PC-3 (cell line): ENCODE results near the gene UBASH3B. TPM values are rescaled to one million over a fixed set of nuclear protein-coding genes. Genes with fewer than 3 reads are reported as not detected.

ENCODE experiments used
- ATAC-seq: fragments of 200-7000 bp; cut with Tn5 transposase; 2 replicates; pipeline ENCODE4 v1.9.1; 2020; ENCODE audit warnings: mild to moderate bottlenecking, moderate library complexity
- BruUV-seq: library from RNA; stranded (reverse); fragments of 400-500 nt; replicated peaks from 2 replicates; lab custom pipeline; 2021; lab: Mats Ljungman, UMichigan
- CTCF ChIA-PET: fragments of 300-600 bp; sonication (Branson Sonifier 250); formaldehyde crosslinking; loops from one replicate; lab custom pipeline; 2022; ENCODE audit warnings: antibody characterized with exemption; lab: Charles Lee
- POLR2A ChIA-PET: fragments of 300-600 bp; sonication (Branson Sonifier 250); formaldehyde crosslinking; loops from one replicate; lab custom pipeline; 2022; ENCODE audit warnings: antibody characterized with exemption; ENCODE audit not compliant: unreplicated experiment; lab: Charles Lee
- DNase-seq: peaks from one replicate; pipeline ENCODE4 v3.0.0-alpha.2; 2015
- H2AFZ ChIP-seq: fragments of 300-600 bp; sonication (generic); 2 replicates; pipeline ENCODE4 v1.6.0; 2016; ENCODE audit warnings: antibody characterized with exemption, low read length
- H3F3A ChIP-seq: fragments of 300-600 bp; sonication (generic); one replicate; pipeline ENCODE4 v1.6.0; 2017; ENCODE audit warnings: antibody characterized with exemption, low read length, control low read depth, mild to moderate bottlenecking; ENCODE audit not compliant: unreplicated experiment
- H3K27ac ChIP-seq: fragments of 300-600 bp; sonication (generic); 2 replicates; pipeline ENCODE4 v1.5.1; 2016; ENCODE audit warnings: mild to moderate bottlenecking, low read length
- H3K27me3 ChIP-seq: fragments of 300-600 bp; sonication (generic); 2 replicates; pipeline ENCODE4 v1.6.1; 2016; ENCODE audit warnings: low read length, mixed read lengths
- H3K36me3 ChIP-seq: fragments of 300-600 bp; sonication (generic); 2 replicates; pipeline ENCODE4 v1.6.1; 2016; ENCODE audit warnings: low read depth, mixed run types, low read length, mixed read lengths
- H3K4me1 ChIP-seq: fragments of 300-600 bp; sonication (generic); 2 replicates; pipeline ENCODE4 v1.5.1; 2016; ENCODE audit warnings: low read length; ENCODE audit not compliant: insufficient read depth
- H3K4me2 ChIP-seq: fragments of 300-600 bp; sonication (generic); 2 replicates; pipeline ENCODE4 v1.6.0; 2016; ENCODE audit warnings: low read length
- H3K4me3 ChIP-seq: fragments of 300-600 bp; sonication (generic); 2 replicates; pipeline ENCODE4 v1.5.1; 2016; ENCODE audit warnings: mild to moderate bottlenecking, low read length, mixed read lengths
- H3K79me2 ChIP-seq: fragments of 300-600 bp; sonication (generic); 2 replicates; pipeline ENCODE4 v1.6.1; 2017; ENCODE audit warnings: low read length, mixed read lengths
- H3K9ac ChIP-seq: fragments of 300-600 bp; sonication (generic); 2 replicates; pipeline ENCODE4 v1.6.0; 2016; ENCODE audit warnings: mild to moderate bottlenecking, low read length
- H3K9me2 ChIP-seq: fragments of 300-600 bp; sonication (generic); replicated peaks from 2 replicates; pipeline ENCODE4 v1.6.1; 2016; ENCODE audit warnings: mixed run types, low read length, mixed read lengths
- H3K9me3 ChIP-seq: fragments of 300-600 bp; sonication (generic); 2 replicates; pipeline ENCODE4 v1.6.1; 2016; ENCODE audit warnings: low read length, mixed read lengths
- H4K20me1 ChIP-seq: fragments of 300-600 bp; sonication (generic); 2 replicates; pipeline ENCODE4 v1.6.1; 2016; ENCODE audit warnings: low read length, mixed read lengths
- EZH2 ChIP-seq: fragments of 300-600 bp; sonication (generic); IDR thresholded peaks from one replicate; pipeline ENCODE4 v1.6.1; 2017; ENCODE audit warnings: antibody characterized with exemption, mild to moderate bottlenecking, low read length; ENCODE audit not compliant: unreplicated experiment
- EZH2phosphoT487 ChIP-seq: fragments of 300-600 bp; sonication (generic); IDR thresholded peaks from 2 replicates; pipeline ENCODE4 v1.6.1; 2018; ENCODE audit warnings: mild to moderate bottlenecking, antibody characterized with exemption, low read length, borderline replicate concordance
- intact Hi-C: fragments of 100-400 bp; cut with micrococcal nuclease; formaldehyde crosslinking; loops from 2 replicates; pipeline ENCODE4 v1.9.0; 2023
- total RNA-seq: library from RNA; depleted of rRNA; stranded (reverse); fragments of >200 nt; gene quantifications from 2 replicates; pipeline ENCODE4 v1.2.3, GENCODE V29; 2014
- TF ChIP-seq, protein P1 (sequence below): fragments of 300-600 bp; sonication (generic); conservative IDR thresholded peaks from 2 replicates; pipeline ENCODE4 v1.5.1; 2017; ENCODE audit warnings: antibody characterized with exemption, low read depth, mild to moderate bottlenecking, low read length

Gene UBASH3B
- total RNA-seq, 1 experiment from 2014 or later: 178 TPM

DNA sequence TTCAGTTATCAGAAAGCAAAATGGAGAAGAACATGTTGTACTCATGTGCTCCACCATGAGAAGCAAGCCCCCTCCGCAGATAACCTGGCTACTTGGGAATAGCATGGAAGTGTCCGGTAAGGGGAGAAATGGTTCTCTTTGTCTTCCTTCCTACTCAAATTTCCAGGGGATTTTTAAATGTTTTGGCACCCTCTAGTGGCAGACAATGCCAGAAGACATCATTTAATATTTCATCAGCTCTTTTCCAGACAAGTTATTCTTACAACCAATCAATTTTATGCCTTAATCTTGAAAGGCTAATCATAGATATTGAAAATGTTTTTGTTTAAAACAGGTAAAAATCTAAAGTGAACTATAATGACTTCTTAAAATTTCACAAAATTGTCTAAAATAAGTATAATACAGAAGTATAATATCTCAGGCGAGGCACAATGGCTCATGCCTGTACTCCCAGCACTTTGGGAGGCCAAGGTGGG lies 198.5 kb downstream of the UBASH3B start:
- H3K4me1 ChIP-seq: peaks cover 44% of the 10 kb centered on the region
- no peaks in the 10 kb centered on the region for H3K9me2 ChIP-seq
- no TSS peak for BruUV-seq
- H3K9me3 ChIP-seq: no peaks in the 10 kb centered on the region
- DNase-seq (peak; percentile 96), ATAC-seq (0 out of 2 replicates have a peak, but pooled peaks have one; percentile 8)
- TF ChIP-seq, protein P1, sequence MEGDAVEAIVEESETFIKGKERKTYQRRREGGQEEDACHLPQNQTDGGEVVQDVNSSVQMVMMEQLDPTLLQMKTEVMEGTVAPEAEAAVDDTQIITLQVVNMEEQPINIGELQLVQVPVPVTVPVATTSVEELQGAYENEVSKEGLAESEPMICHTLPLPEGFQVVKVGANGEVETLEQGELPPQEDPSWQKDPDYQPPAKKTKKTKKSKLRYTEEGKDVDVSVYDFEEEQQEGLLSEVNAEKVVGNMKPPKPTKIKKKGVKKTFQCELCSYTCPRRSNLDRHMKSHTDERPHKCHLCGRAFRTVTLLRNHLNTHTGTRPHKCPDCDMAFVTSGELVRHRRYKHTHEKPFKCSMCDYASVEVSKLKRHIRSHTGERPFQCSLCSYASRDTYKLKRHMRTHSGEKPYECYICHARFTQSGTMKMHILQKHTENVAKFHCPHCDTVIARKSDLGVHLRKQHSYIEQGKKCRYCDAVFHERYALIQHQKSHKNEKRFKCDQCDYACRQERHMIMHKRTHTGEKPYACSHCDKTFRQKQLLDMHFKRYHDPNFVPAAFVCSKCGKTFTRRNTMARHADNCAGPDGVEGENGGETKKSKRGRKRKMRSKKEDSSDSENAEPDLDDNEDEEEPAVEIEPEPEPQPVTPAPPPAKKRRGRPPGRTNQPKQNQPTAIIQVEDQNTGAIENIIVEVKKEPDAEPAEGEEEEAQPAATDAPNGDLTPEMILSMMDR: peak; percentile 92
- TF ChIP-seq EZH2phosphoT487 (no peak), EZH2 (no peak)
- intact Hi-C loops: loop anchor here (1.0 kb wide), 4 partner anchors 40 to 221 kb away; no protein-coding TSS in a partner anchor
- no peaks in the 10 kb centered on the region for H3K36me3 ChIP-seq
- H4K20me1 ChIP-seq: no peaks in the 10 kb centered on the region
- ChIA-PET POLR2A (interaction anchor here (0.5 kb wide), 1 partner anchor 185 kb away, joined by 5 read pairs; no protein-coding TSS in a partner anchor), CTCF (interaction anchor here (1.5 to 2.3 kb wide), 3 partner anchors 50 to 225 kb away, joined by 9 to 16 read pairs (median 11); no protein-coding TSS in a partner anchor)
- no peaks in the 10 kb centered on the region for H3K27me3 ChIP-seq
- no peaks in the 10 kb centered on the region for H3K79me2 ChIP-seq
- H2AFZ ChIP-seq: peak overlapping the region; percentile 80
- H3K4me3 ChIP-seq: no peak overlapping the region
- H3F3A ChIP-seq: peaks cover 8% of the 10 kb centered on the region
- H3K27ac ChIP-seq: peak overlapping the region; percentile 96; the same call in 1 of the 2 replicates
- peak overlapping the region; percentile 52 for H3K9ac ChIP-seq
- H3K4me2 ChIP-seq: peak overlapping the region; percentile 35; the same call in 1 of the 2 replicates

DNA sequence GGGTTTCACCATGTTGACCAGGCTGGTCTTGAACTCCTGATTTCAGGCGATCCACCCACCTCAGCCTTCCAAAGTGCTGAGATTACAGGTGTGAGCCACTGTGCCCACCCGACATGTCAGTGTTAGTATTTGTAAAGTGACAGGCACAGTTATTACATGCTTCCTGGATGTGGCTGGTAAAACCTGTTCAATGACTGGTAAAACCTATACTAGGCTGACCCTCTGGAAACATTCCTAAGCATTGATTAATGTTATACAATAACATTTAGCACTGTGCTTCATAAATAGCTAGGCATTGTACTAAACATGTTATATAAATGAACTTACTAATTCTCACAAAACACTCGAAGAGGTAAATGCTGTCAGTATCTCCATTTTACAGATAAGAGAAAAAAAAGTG lies 206.1 kb downstream of the UBASH3B start:
- H3K9ac ChIP-seq: no peak overlapping the region; the same call in 1 of the 2 replicates
- DNase-seq (peak; percentile 96), ATAC-seq (peak; percentile 39)
- no peaks in the 10 kb centered on the region for H3K27me3 ChIP-seq
- H3K36me3 ChIP-seq: no peaks in the 10 kb centered on the region
- no peaks in the 10 kb centered on the region for H4K20me1 ChIP-seq
- H3K9me3 ChIP-seq: no peaks in the 10 kb centered on the region
- no peaks in the 10 kb centered on the region for H3K9me2 ChIP-seq
- BruUV-seq: no TSS peak
- intact Hi-C loops: loop anchor here (2.0 to 10.0 kb wide), 2 partner anchors 21 to 193 kb away; partner anchors contain the start of gene JHY
- no peaks in the 10 kb centered on the region for H3K79me2 ChIP-seq
- peaks cover 40% of the 10 kb centered on the region for H3K4me1 ChIP-seq
- no peaks in the 10 kb centered on the region for H3F3A ChIP-seq
- peak overlapping the region; percentile 69 for H3K27ac ChIP-seq
- no peak overlapping the region for H3K4me3 ChIP-seq
- no peak overlapping the region for H2AFZ ChIP-seq
- TF ChIP-seq EZH2phosphoT487 (no peak), EZH2 (no peak)
- TF ChIP-seq, protein P1: no peak
- POLR2A ChIA-PET: interaction anchor here (0.5 to 0.6 kb wide), 2 partner anchors 26 to 705 kb away, joined by 4 to 13 read pairs; no protein-coding TSS in a partner anchor
- CTCF ChIA-PET: interaction anchor here (0.9 kb wide), 1 partner anchor 161 kb away, joined by 3 read pairs; no protein-coding TSS in a partner anchor
- peak overlapping the region; percentile 48 for H3K4me2 ChIP-seq
